ENCODE results near the gene PTPRD. TPM values are rescaled to one million over a fixed set of nuclear protein-coding genes. Genes with fewer than 3 reads are reported as not detected.

The PTPRD gene
- total and polyA plus RNA-seq, 10 donors = 0.08 to 11.7 (median 2.9) TPM

- H3K27me3 ChIP-seq (replicated peaks in 1 of 7) = no peaks in the 10 kb centered on the region
- H3K4me1 ChIP-seq = no peaks in the 10 kb centered on the region
- no peaks in the 10 kb centered on the region for H3K36me3 ChIP-seq
- TF ChIP-seq CTCF (IDR thresholded peaks at IDR 0.05 in 8 of 11, conservative IDR thresholded peaks at IDR 0.05 in 3 of 11) (no peak), POLR2AphosphoS5 (IDR thresholded peaks at IDR 0.05) (no peak), POLR2A (IDR thresholded peaks at IDR 0.05) (no peak)
- intact Hi-C loops (cut with DNase I; ENCODE audit: low total_unique reads) = no loop called here
- no peak overlapping the region for H3K27ac ChIP-seq
- no peak for DNase-seq
- H3K4me3 ChIP-seq = no peak overlapping the region
- no peaks in the 10 kb centered on the region for H3K9me3 ChIP-seq
- WGBS, 5 donors = 41 to 94% (median 88%) methylated on average over 1 of the region's 1 CpG
These were observed 2345.9 kb downstream of the PTPRD start for GRCh38 chr9:8266861-8267260.

GRCh38 chr9:8265281-8265680 is 2347.5 kb downstream of the PTPRD start:
- WGBS, 5 donors = 73 to 89% (median 78%) methylated on average over 2 of the region's 2 CpGs
- peaks cover 0 to 4% (median 0%) of the 10 kb centered on the region in 6 donors for H3K4me1 ChIP-seq
- intact Hi-C loops (cut with DNase I; ENCODE audit: low total_unique reads) = no loop called here

More at GRCh38 chr9:8265281-8265680, 2347.5 kb downstream of the PTPRD start:
- DNase-seq = no peak
- no peak overlapping the region for H3K4me3 ChIP-seq
- H3K9me3 ChIP-seq = no peaks in the 10 kb centered on the region
- no peaks in the 10 kb centered on the region for H3K27me3 ChIP-seq (replicated peaks in 1 of 7)
- H3K27ac ChIP-seq = no peak overlapping the region
- no peaks in the 10 kb centered on the region for H3K36me3 ChIP-seq
- TF ChIP-seq POLR2AphosphoS5 (IDR thresholded peaks at IDR 0.05) (no peak), POLR2A (IDR thresholded peaks at IDR 0.05) (no peak), CTCF (IDR thresholded peaks at IDR 0.05 in 8 of 11, conservative IDR thresholded peaks at IDR 0.05 in 3 of 11) (no peak)

Small RNA genes within 50 kb of the gene (small RNA-seq; reads per million reads assigned to genes)
- 0 reads per million in 4 donors for gene AL135790.2
- gene RNU7-185P = 0 reads per million in 4 donors
